WTC11 (cell line): ENCODE data around the gene CCSER1.

Experiments used
- EMX1 ChIP-seq: fragments of 250-450 bp; sonication (Bioruptor Pico); IDR thresholded peaks from 2 replicates; pipeline ENCODE4 v1.8.0; 2021; ENCODE audit warnings: mild to moderate bottlenecking
- FOXJ3 ChIP-seq: sonication (generic); formaldehyde crosslinking; IDR thresholded peaks from 2 replicates; pipeline ENCODE4 v1.9.0; 2021; ENCODE audit warnings: missing genetic modification reagents, mild to moderate bottlenecking, borderline replicate concordance
- FOXK1 ChIP-seq: sonication (generic); formaldehyde crosslinking; IDR thresholded peaks from 2 replicates; pipeline ENCODE4 v1.8.0; 2022; ENCODE audit warnings: mild to moderate bottlenecking, moderate library complexity, missing genetic modification reagents
- HMGA2 ChIP-seq: fragments of 250-450 bp; sonication (Bioruptor Pico); IDR thresholded peaks from 2 replicates; pipeline ENCODE4 v1.4.0; 2021; ENCODE audit warnings: mild to moderate bottlenecking, moderate library complexity
- NFYB ChIP-seq: sonication (generic); formaldehyde crosslinking; conservative IDR thresholded peaks from 2 replicates; pipeline ENCODE4 v1.8.0; 2022; ENCODE audit warnings: low read depth, missing genetic modification reagents
- NR2C2 ChIP-seq: sonication (generic); formaldehyde crosslinking; IDR thresholded peaks from 2 replicates; pipeline ENCODE4 v1.8.0; 2022; ENCODE audit warnings: mild to moderate bottlenecking, missing genetic modification reagents
- PRDM15 ChIP-seq: sonication (generic); formaldehyde crosslinking; IDR thresholded peaks from 2 replicates; pipeline ENCODE4 v1.8.0; 2022; ENCODE audit warnings: missing genetic modification reagents
- SP1 ChIP-seq: sonication (generic); formaldehyde crosslinking; conservative IDR thresholded peaks from 2 replicates; pipeline ENCODE4 v1.8.1; 2022; ENCODE audit warnings: missing genetic modification reagents
- TEAD4 ChIP-seq: sonication (generic); formaldehyde crosslinking; IDR thresholded peaks from 2 replicates; pipeline ENCODE4 v1.8.0; 2022; ENCODE audit warnings: mild to moderate bottlenecking, missing genetic modification reagents
- ZNF138 ChIP-seq: sonication (generic); formaldehyde crosslinking; conservative IDR thresholded peaks from 2 replicates; pipeline ENCODE4 v1.8.1; 2022; ENCODE audit warnings: mild to moderate bottlenecking, moderate library complexity, missing genetic modification reagents
- TF ChIP-seq, protein P1 (sequence below): fragments of 200-600 bp; IDR thresholded peaks from 2 replicates; pipeline ENCODE4 v1.8.0; 2022; ENCODE audit warnings: antibody characterized with exemption
- TF ChIP-seq, protein P2 (sequence below): sonication (generic); formaldehyde crosslinking; IDR thresholded peaks from 2 replicates; pipeline ENCODE4 v1.8.1; 2023; ENCODE audit warnings: mild to moderate bottlenecking, missing genetic modification reagents, moderate library complexity

DNA sequence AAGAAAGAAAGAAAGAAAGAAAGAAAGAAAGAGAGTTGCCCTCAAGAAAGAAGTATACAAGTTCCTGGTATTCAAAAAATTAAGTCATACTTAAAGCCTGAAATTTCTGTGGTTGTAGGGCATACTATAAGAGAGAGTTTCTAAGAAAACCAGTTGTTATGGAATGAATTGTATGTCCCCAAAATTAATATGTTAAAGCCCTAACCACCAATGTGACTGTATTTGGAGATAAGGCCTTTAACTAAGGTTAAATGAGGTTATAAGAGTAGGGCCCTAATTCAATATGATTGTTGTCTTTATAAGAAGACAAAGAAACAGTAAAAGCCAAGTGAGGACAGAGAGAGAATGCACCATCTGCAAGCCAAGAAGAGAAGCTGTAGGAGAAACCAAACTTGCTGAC, 521.1 kb downstream of the CCSER1 start:
- TF ChIP-seq EMX1 (CRISPR knock-in tag) (no peak), HMGA2 (CRISPR knock-in tag) (no peak), SP1 (CRISPR knock-in tag) (no peak), PRDM15 (CRISPR knock-in tag) (no peak), FOXJ3 (CRISPR knock-in tag) (no peak), NR2C2 (CRISPR knock-in tag) (no peak), NFYB (CRISPR knock-in tag) (no peak), TEAD4 (CRISPR knock-in tag) (no peak), FOXK1 (CRISPR knock-in tag) (no peak), ZNF138 (CRISPR knock-in tag) (no peak)
- TF ChIP-seq, protein P1, sequence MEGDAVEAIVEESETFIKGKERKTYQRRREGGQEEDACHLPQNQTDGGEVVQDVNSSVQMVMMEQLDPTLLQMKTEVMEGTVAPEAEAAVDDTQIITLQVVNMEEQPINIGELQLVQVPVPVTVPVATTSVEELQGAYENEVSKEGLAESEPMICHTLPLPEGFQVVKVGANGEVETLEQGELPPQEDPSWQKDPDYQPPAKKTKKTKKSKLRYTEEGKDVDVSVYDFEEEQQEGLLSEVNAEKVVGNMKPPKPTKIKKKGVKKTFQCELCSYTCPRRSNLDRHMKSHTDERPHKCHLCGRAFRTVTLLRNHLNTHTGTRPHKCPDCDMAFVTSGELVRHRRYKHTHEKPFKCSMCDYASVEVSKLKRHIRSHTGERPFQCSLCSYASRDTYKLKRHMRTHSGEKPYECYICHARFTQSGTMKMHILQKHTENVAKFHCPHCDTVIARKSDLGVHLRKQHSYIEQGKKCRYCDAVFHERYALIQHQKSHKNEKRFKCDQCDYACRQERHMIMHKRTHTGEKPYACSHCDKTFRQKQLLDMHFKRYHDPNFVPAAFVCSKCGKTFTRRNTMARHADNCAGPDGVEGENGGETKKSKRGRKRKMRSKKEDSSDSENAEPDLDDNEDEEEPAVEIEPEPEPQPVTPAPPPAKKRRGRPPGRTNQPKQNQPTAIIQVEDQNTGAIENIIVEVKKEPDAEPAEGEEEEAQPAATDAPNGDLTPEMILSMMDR, result no peak
- TF ChIP-seq, protein P2, sequence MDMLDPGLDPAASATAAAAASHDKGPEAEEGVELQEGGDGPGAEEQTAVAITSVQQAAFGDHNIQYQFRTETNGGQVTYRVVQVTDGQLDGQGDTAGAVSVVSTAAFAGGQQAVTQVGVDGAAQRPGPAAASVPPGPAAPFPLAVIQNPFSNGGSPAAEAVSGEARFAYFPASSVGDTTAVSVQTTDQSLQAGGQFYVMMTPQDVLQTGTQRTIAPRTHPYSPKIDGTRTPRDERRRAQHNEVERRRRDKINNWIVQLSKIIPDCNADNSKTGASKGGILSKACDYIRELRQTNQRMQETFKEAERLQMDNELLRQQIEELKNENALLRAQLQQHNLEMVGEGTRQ, result no peak
